ENCODE measurements around the gene PLSCR4.

DNA sequence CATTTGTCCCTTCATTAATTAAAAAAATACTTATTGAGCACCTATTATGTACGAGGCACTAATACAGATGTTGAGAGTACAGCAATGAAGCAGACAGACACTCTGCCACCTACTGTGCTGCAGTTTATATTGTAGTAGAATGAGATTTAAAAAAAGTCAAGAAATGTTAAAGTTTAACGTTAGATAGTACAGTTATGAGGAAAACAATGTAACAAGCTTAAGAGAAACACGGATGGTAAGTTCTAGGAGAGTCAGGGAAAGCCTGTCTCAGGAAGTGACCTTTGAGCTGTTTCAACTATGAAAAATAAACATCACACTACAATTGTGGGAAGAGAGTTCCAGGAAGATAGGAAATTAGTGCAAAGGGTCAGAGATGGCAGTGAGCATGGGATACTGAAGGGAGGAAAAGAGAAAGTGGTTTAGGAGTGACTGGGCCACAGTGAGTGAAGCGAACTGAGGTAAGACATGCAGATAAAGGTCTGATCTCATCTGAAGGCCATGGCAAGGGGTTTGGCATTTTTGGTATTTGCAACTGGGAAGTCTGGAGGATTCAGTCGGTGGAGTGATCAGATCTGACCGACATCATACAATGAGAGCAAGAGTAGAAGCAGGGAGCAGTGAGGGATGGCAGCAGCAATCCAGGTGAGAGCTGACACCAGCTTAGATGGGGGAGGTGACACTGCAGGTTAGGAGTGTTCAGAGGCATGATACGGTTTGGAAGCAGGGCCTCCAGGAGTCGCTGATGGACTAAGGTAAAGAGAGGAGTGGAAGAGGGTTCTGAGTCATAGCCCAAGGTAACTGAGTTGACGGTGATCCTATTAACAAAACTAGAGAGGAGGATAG lies 28.5 kb downstream of the PLSCR4 start:
- no peak for TF ChIP-seq POLR2A (IDR thresholded peaks at IDR 0.05)
- no peak for TF ChIP-seq POLR2AphosphoS5 (IDR thresholded peaks at IDR 0.05)
- TF ChIP-seq, protein P1, sequence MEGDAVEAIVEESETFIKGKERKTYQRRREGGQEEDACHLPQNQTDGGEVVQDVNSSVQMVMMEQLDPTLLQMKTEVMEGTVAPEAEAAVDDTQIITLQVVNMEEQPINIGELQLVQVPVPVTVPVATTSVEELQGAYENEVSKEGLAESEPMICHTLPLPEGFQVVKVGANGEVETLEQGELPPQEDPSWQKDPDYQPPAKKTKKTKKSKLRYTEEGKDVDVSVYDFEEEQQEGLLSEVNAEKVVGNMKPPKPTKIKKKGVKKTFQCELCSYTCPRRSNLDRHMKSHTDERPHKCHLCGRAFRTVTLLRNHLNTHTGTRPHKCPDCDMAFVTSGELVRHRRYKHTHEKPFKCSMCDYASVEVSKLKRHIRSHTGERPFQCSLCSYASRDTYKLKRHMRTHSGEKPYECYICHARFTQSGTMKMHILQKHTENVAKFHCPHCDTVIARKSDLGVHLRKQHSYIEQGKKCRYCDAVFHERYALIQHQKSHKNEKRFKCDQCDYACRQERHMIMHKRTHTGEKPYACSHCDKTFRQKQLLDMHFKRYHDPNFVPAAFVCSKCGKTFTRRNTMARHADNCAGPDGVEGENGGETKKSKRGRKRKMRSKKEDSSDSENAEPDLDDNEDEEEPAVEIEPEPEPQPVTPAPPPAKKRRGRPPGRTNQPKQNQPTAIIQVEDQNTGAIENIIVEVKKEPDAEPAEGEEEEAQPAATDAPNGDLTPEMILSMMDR (IDR thresholded peaks at IDR 0.05), result no peak
